GM18520 (cell line): ENCODE data around the gene LIMD2.

Experiments used
- ATAC-seq: cut with Tn5 transposase; IDR thresholded peaks from one replicate; pipeline ENCODE4 v1.9.1; 2021; ENCODE audit not compliant: unreplicated experiment

LIMD2 gene

DNA sequence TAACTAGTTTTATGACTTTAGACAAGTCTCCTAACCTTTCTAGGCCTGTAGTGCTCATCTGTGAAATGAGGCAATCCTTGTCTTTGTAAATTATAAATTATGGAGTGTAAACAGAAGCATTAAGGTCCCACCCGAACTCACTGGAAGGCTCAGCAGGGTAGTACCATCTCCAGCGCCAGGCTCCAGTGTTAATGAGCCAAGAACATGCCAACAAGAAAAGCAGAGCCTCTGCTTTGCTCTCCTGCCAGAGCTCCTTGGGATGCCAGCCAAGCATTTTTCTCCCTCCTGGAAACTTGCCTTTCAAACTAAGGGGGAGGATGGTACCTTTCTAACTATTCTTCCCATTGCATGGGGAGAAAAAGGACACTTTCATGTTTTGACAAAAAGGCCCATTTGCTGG, 14.9 kb downstream of the LIMD2 start:
- no peak for ATAC-seq

DNA sequence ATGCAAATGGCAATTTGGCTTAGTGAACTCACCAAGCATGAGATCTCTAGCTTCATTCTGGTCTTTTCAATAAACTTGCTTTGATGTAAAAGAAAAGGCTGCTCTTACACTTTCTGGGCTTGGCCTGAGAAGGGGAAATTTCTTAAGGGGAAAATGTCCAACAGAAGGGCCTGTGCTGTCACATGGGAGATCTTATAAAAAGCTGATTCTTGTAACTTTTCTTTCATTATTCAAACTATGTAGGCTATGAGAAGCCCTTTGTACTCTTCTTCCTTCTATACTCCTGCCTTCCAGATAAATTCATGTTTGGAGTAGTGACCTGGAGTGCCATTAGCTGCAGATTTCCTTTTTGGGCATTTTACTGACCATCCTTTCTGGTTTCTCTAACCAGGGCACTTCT, 16.9 kb downstream of the LIMD2 start:
- no peak for ATAC-seq

DNA sequence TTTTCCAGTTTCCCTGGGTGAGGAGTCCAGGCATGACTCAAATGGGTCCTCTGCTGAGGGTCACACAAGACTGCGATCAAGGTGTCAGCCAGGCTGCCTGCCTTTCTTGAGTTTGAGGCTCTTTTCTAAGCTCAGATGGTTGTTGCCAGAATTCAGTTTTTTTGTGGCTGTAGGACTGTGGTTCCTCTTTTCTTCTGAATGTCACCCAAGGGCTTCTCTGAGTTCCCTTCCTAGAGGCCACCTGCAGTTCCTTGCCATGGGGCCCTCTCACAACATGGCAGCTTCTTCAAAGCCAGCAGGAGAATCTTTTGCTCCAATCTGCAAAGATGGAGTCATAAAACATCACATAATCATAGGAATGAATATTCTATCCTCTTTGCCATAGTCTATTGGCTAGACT, 17.5 kb downstream of the LIMD2 start:
- ATAC-seq: no peak

DNA sequence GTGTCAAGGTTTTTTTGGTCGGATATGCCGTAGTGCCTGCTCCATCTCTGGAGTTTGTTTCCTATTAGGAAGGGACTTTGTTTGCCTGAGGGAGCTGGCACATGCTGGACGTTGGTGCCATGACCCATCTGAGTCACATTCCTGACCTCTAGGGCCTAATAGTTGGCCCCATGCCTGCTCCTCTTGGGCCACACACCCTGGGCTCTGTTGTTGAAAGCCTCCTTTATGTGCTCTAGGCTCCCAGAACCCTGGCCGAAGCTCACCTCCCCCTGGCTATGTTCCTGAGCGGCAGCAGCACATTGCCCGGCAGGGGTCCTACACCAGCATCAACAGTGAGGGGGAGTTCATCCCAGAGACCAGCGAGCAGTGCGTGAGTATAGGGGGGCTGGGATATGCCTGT, 18.4 kb downstream of the LIMD2 start:
- no peak for ATAC-seq

DNA sequence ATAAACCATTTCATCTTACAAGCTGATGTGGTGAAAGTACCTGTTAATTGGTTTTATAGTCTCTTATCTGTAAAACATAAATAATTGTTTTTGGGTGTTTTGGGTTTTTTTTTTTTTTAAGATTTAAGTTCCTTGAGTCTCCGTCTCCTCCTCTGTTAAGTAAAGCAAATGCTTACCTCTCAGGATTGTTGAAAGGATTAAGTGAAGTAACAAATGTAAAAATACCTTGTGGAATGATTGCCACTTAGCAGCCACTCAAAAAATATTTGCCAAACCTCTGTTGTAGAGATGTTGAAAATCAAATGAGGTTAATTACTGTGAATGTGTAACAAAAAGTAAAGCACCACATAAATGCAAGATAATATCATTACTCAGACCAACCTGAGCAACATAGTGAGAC, 19.2 kb downstream of the LIMD2 start:
- no peak for ATAC-seq

DNA sequence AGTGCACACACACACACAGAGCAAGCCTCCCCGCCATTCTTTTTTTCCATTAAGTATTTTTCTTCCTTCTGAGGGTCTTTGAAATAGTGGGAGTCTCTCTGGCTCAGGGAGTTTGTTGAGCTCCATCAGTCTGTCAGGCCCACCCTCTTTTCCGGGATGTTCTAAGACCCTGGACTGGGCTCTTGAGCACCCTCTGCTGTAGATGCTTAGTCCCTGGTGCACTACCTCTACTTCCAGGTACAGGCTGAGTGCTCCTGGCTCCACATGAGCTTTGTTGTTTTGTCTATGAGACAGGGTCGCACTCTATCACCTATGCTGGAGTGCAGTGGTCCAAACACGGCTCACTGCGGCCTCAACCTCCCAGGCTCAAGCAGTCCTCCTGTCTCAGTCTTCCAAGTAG, 20.7 kb downstream of the LIMD2 start:
- ATAC-seq: no peak

DNA sequence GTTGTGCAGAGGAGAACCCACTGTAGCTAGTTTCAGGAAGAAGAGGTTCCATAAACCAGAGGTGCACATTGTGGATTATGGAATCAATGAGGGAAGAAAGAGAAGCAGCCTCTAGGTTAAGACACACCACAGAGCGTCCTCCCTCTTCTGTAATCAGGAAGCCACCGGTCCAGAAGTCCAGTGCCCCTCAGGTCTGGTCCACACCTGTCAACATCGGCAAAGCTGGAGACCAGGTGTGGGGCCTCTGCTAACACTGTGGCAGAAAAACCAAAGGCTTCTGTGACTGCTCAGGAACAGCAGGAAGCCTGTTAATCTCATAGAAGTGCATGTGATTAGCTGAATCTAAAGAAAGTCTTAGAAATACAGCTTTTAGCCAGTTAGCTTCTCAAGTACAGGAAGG, 23.3 kb downstream of the LIMD2 start:
- no peak for ATAC-seq

DNA sequence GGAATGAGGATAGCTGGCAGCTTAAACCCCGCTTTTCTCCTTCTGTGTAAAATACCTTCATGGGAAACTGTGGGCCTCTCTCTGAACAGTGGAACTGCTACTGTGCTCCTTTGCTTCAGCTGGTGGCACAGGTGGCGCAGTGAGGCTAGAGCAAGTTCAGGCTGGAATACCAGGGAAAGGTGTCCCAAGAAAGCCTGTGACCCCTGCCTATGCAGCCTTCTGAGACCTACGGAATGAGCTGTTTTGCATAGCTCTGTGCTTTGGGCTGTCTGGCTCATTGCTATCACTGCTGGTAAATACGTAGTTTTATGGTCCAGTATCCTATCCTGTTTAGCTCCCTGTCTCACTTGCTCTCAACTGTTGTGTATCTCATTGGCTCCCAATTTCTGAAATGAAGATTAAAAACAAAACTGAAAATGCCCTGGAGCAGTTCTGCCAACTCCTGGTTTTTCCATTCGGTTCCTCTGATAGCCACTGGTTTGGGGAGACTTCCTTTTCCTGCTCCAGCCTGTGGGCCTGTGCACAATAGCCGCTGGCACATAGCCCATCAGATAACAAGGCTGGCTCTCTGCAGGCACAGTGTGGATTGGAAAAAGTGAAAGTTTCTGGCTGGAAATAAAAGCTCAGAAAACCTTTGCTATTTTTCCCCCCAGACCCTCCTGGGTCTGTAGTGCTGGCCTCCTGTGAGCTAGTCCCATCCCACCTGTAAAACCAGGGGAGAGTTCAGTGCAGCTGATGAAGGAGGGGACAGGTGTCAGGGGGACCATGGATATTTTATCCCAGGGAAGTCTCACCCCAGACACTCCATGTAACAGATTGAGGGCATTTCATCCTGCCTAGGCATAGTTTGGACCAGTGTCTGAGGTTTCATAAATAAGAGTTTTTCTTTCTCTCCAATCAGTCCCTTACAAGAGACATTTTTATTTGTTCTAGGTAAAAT, 24.0 kb downstream of the LIMD2 start:
- ATAC-seq: no peak

DNA sequence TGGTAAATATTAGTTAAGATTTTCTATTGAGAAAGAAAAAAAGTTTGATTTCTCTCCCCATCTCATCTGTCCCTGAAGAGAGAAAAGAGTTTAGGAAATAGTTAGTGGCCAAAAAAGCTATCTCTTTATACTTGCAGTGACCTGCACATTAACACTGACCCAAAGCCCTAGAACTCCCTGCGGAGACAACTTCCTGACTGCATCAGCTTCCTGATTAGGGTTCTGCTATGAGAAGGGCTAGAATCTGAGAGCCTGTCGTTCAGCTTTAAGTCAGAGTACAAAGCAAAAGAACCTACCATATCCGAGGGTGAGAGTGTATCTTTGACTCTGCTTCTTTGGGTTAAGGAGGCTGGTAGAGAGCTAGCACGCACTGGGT, 24.7 kb downstream of the LIMD2 start:
- no peak for ATAC-seq

DNA sequence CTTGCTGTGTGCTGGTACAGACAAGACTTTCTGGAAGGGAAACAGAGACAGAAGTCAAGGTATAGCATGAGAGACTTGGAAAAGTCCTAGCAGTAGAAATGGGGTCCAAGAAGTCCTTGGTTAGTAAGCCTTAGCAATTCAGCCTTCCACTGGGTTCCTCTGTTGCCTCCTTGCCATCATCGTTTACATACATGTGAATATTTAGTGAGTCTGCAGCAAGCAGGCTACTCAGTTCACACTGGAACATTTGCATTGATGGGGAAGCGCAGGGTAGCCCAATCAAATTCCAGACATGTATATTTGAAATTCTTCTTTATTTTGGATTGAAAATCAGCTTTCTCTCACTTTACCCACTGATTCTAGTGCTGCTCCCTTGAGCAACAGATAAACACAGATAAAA, 27.1 kb downstream of the LIMD2 start:
- no peak for ATAC-seq

DNA sequence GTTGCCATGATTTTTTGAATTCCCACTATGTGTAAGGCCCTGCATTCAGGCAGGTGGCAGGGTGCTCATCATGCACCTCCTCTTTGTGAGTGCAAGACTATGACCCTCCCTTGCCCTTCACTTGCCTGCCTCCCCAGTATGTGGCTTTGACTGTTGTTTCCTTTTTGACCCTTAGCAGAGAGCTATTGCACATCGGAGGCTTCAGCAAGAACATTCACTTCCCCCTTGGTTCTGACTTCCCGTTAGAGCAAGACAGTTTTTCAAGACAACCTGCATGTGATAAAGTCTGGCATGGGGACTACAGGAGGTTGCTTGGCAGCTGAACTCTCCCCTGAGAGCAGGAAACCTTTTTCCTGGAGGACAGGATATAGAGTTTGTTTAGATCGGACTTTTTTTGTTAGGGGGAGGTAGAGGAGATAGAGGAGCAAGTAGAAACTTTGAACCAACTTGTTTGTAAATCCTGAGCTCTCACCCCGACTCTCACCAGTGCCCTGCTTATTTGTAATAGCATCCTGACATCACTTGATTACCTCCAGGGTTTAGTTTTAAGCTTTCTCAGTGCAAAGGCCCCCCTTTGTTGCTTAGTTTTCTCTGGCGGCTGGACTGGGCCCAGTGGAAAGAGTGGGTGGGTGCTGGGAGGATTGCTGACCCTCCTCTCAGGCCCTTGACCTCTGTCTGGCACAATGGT, 34.3 kb downstream of the LIMD2 start:
- no peak for ATAC-seq

DNA sequence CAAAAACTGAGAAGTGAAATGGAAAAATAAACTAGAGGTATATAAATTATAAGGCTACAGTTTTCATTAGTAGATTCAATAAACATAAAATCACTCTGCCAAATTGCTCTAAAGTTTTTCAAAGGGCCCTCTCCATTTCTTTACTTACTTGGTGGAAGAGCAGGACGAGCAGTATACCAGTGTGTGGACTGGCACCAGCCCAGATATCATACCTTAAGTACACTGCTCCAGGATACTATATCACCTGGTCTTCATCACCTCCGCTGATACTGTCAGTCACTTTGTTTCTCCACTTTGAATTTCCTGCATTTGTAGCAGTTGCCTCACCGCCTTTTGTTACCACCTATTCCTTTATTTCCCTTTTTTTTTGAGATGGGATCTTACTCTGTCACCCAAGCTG, 40.1 kb downstream of the LIMD2 start:
- no peak for ATAC-seq

DNA sequence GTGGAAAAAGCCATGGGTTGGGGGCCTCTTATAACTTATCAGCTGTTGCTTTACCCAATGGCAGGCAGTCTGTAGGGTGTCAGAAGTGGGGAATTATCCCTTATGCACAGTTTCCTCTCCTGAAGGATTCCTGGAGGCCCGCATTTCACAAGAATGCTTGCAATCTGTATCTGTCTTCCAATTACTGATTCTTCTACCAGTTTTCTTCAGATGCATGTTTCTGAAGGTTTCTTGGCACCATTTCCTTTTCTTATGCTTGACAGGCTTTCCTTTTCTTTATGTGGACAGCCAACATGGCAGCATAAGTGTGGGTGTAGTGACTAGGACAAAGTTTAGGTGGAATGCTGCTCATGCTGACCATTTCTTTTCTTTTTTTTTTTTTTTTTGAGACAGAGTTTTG, 41.6 kb downstream of the LIMD2 start:
- ATAC-seq: no peak

DNA sequence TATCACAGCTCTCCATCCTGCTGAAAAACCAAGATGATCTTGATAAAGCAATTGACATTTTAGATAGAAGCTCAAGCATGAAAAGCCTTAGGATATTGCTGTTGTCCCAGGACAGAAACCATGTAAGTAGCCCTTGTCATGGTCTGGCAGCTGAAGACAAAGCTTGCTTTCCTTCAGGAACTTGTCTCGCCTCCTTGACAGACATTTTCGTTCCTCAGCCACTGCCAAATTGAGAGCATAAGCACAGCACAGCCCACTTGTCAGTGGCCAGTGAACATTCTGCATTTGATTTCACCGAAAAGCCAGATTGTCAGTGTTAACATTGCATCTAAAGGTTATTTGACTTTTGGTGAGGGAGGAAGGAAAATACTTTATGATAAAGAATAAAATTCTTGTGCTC, 42.1 kb downstream of the LIMD2 start:
- no peak for ATAC-seq

DNA sequence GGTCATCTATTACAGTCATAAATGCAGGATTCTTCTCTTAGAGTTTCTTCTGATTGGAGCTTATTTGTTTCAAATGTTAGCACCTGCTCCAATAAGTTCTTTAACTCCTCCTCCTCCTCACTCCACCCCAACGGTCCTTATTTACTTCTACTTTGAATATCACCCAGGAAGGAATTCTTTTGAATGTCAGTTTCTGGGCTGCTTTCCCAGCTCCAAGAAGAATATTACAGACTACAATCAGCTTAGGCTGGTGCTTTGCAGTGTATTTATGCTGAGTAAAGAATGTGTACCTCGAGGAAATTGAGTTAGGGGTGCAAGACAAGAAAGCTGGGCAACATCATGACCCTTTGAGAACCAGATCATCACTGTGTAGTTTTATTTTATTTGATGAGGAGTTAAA, 46.9 kb downstream of the LIMD2 start:
- no peak for ATAC-seq

DNA sequence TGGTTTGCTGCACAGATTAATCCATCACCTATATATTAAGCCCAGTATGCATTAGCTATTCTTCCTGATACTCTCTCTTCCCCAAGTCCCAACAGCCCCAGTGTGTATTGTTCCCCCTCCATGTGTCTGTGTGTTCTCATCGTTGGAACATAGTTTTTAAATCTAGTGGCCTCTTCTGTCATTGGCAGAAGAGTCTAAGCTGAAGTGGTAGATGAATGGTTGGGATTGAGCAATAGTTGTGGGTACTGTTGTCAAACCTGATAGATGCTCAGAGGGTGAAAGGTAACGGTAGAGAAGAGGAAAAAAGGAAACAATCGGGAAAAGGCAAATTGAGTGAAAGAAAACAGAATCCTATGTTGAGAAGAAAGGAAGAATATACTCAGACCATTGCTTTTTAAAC, 47.8 kb downstream of the LIMD2 start:
- no peak for ATAC-seq

DNA sequence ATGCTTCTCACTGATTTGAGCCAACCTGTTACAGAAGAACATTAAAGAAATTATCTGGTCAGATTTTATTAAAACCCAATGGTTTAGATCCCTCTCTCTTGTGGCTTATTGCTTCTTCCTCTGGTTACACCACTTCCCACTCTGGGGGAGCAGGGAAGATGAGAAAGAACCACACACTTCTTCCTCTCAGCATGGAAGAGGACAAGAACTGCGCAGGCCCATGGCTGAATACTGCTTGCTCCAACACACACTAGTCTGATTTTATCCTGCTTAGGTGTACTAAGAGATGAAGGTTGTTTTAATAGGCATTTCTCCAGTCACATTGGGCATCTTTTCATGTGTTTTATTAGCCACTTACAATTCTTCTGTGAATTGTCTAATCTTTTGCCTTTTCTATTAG, 50.1 kb downstream of the LIMD2 start:
- ATAC-seq: no peak

DNA sequence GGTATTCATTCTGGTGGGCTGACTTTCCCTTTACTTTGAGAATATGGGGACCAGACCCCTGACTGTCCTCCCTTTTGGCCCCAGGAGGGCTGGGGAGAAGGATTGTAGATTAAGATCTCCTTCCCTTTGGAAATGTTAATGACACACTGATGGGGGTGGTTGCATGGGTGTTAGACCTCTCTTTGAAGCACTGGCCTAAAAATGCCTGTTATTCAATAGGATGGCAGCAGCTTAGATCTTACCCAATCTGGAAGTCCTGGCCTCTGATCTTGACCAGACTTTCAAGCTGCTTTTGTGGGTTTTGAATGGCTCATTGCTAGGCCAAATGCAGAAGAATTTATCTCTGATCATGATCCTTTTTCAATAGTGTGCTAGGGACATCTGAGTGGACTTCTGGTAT, 52.0 kb downstream of the LIMD2 start:
- ATAC-seq: no peak

DNA sequence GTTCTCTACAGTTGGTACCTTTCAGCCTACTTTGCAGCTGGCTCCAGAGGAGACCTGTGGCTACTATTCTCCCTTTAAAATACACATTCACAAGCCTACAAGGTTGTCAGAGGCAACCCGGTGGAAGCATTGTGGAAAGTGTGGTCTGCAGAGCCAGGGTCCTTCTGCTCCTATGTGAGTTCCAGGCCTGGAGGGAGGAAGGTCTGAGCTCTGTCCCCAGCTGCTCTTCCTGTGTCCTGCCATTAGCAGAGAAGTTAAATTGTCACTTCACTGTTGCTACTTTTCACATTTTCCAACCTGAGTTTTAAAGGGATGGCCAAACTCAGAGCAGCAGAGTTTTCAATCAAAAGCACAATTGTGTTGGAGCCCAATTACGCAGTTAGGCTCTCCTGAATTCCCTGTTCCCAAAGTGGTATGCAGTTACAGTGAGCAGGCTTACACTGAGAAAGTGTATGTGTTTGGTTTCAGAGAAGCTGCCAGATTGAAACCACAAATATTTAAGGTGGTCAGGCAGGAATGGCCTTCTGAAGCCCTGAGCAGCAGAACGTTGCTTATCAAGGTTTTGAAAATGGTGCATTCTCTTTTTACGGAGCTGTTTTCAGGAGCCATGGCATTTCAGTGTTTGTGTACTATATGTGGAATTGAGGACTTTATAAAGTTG, 52.7 kb downstream of the LIMD2 start:
- ATAC-seq: no peak

DNA sequence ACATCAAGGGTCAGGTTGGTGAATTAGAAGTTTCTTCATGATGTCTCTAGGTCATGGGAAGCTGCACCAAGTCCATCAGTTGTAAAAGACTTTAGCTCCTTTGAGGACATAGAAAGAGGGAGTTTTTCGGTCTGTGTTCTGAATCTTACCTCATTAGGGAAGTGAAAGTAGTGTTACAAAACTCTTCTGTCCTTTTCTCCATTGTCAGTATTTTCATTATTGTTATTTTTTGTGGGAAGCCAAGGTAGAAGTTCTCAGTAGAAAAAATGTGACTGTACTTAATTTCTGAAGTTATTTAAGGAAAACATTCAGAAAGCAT, 53.5 kb downstream of the LIMD2 start:
- ATAC-seq: peak; percentile 63
